Trophoblast cell (in vitro differentiated cells and primary cell): Measurements from ENCODE around the gene RAG1.

Experiments used
- DNase-seq, 2 donors: peaks; one replicate each; pipeline ENCODE4 v3.0.0-alpha.2; 2016
- H2AFZ ChIP-seq: 2 replicates; pipeline ENCODE4 v1.6.1; 2013; ENCODE audit warnings: low read length, moderate library complexity, mild to moderate bottlenecking; ENCODE audit not compliant: insufficient read depth, poor library complexity
- H2AK5ac ChIP-seq: 2 replicates; pipeline ENCODE4 v1.6.1; 2013; ENCODE audit warnings: mild to moderate bottlenecking, low read length
- H2BK120ac ChIP-seq: 2 replicates; pipeline ENCODE4 v1.6.1; 2013; ENCODE audit warnings: low read length, mild to moderate bottlenecking, moderate library complexity; ENCODE audit not compliant: insufficient read depth, poor library complexity
- H2BK12ac ChIP-seq: 2 replicates; pipeline ENCODE4 v1.6.1; 2013; ENCODE audit warnings: mild to moderate bottlenecking, low read length, moderate library complexity
- H2BK5ac ChIP-seq: 2 replicates; pipeline ENCODE4 v1.6.1; 2013; ENCODE audit warnings: low read length, low read depth, moderate library complexity, mild to moderate bottlenecking; ENCODE audit not compliant: poor library complexity
- H3K14ac ChIP-seq: 2 replicates; pipeline ENCODE4 v1.6.1; 2013; ENCODE audit warnings: mild to moderate bottlenecking, low read length
- H3K18ac ChIP-seq: 2 replicates; pipeline ENCODE4 v1.6.1; 2013; ENCODE audit warnings: mild to moderate bottlenecking, low read length
- H3K23ac ChIP-seq: 2 replicates; pipeline ENCODE4 v1.6.1; 2013; ENCODE audit warnings: low read length
- H3K27ac ChIP-seq: 2 replicates; pipeline ENCODE4 v1.5.1; 2013; ENCODE audit warnings: low read depth, mild to moderate bottlenecking, inconsistent platforms, low read length, moderate library complexity
- H3K27me3 ChIP-seq: 2 replicates; pipeline ENCODE4 v1.6.1; 2013; ENCODE audit warnings: inconsistent platforms, mild to moderate bottlenecking, low read length, moderate library complexity; ENCODE audit not compliant: insufficient read depth
- H3K36me3 ChIP-seq, 2 experiments: 1 replicate in 1 of 2; 2 replicates in 1 of 2; pipeline ENCODE4 v1.6.1; 2013; ENCODE audit warnings: low read length in 2 of 2, mild to moderate bottlenecking in 2 of 2, moderate library complexity in 1 of 2; ENCODE audit not compliant: insufficient read depth in 2 of 2, control insufficient read depth in 1 of 2
- H3K4ac ChIP-seq: 2 replicates; pipeline ENCODE4 v1.6.1; 2013; ENCODE audit warnings: low read depth, mild to moderate bottlenecking, low read length, moderate library complexity
- H3K4me1 ChIP-seq, 2 experiments: 1 replicate in 1 of 2; 2 replicates in 1 of 2; pipeline ENCODE4 v1.6.1; 2013; ENCODE audit warnings: low read length in 2 of 2, mild to moderate bottlenecking in 2 of 2, moderate library complexity in 1 of 2; ENCODE audit not compliant: insufficient read depth in 2 of 2, control insufficient read depth in 1 of 2
- H3K4me2 ChIP-seq: 2 replicates; pipeline ENCODE4 v1.6.1; 2013; ENCODE audit warnings: inconsistent platforms, mild to moderate bottlenecking, low read length, moderate library complexity
- H3K4me3 ChIP-seq: 2 replicates; pipeline ENCODE4 v1.5.1; 2013; ENCODE audit warnings: mild to moderate bottlenecking, low read depth, low read length, inconsistent platforms
- H3K79me1 ChIP-seq: one replicate; pipeline ENCODE4 v1.6.1; 2013; ENCODE audit warnings: low read length
- H3K79me2 ChIP-seq: 2 replicates; pipeline ENCODE4 v1.6.1; 2013; ENCODE audit warnings: low read length, mild to moderate bottlenecking; ENCODE audit not compliant: control insufficient read depth, insufficient read depth, poor library complexity
- H3K9ac ChIP-seq: 2 replicates; pipeline ENCODE4 v1.6.1; 2013; ENCODE audit warnings: mild to moderate bottlenecking, low read length
- H3K9me3 ChIP-seq: 2 replicates; pipeline ENCODE4 v1.6.1; 2013; ENCODE audit warnings: low read depth, mild to moderate bottlenecking, control low read depth, inconsistent platforms, low read length; ENCODE audit not compliant: insufficient read depth
- H4K12ac ChIP-seq: 2 replicates; pipeline ENCODE4 v1.6.1; 2013; ENCODE audit warnings: low read depth, mild to moderate bottlenecking, low read length, moderate library complexity
- H4K8ac ChIP-seq: 2 replicates; pipeline ENCODE4 v1.6.1; 2013; ENCODE audit warnings: low read depth, mild to moderate bottlenecking, low read length, moderate library complexity
- H4K91ac ChIP-seq: one replicate; pipeline ENCODE4 v1.6.1; 2013; ENCODE audit warnings: low read depth, mild to moderate bottlenecking, low read length, moderate library complexity
- whole genome bisulfite sequencing: extraction: QIAGEN DNeasy Blood & Tissue Kit; methylation state at CpG from one replicate; pipeline ENCODE4 v1.1.7; 2013; ENCODE audit warnings: missing lambda C conversion rate; ENCODE audit not compliant: insufficient read length, insufficient coverage; ENCODE audit errors: extremely low coverage; 5-methylcytosine and 5-hydroxymethylcytosine counted together

RAG1 gene

DNA sequence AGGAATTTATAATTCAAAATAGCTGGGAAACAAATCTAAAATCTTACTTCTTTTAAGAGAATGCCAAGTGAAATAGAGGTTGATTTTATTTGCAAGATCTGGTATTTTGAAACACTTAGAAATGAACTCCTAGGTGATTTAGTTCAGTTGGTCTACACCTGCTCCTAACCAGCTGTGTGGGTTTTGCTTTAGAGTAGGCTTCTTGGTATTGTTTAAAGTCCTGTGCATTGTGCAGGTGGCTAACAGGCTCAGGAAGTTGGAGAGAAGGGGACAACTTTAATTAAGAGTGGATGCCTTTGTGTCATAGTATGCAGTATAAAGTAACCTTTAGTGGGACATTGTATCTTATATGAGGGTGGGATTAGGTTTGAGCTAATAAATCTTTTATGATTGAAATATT, 34.3 kb downstream of the RAG1 start:
- H2BK5ac ChIP-seq, result no peak overlapping the region
- no peaks in the 10 kb centered on the region for H3K4me1 ChIP-seq
- no peak overlapping the region for H3K9ac ChIP-seq
- H3K4ac ChIP-seq, result no peak overlapping the region
- no peaks in the 10 kb centered on the region for H3K79me2 ChIP-seq
- H4K12ac ChIP-seq, result no peak overlapping the region
- no peak overlapping the region for H3K4me2 ChIP-seq
- no peaks in the 10 kb centered on the region for H3K79me1 ChIP-seq
- DNase-seq, result no peak
- no peak overlapping the region for H3K4me3 ChIP-seq
- no peaks in the 10 kb centered on the region for H3K36me3 ChIP-seq
- no peak overlapping the region for H2AFZ ChIP-seq
- H3K18ac ChIP-seq, result no peak overlapping the region
- no peak overlapping the region for H2BK12ac ChIP-seq
- no peak overlapping the region for H3K23ac ChIP-seq
- no peak overlapping the region for H3K14ac ChIP-seq
- no peak overlapping the region for H4K8ac ChIP-seq
- no peak overlapping the region for H2AK5ac ChIP-seq
- no peak overlapping the region for H2BK120ac ChIP-seq
- no peak overlapping the region for H4K91ac ChIP-seq
- no peaks in the 10 kb centered on the region for H3K27me3 ChIP-seq
- peaks cover 1% of the 10 kb centered on the region for H3K9me3 ChIP-seq
- no peak overlapping the region for H3K27ac ChIP-seq

DNA sequence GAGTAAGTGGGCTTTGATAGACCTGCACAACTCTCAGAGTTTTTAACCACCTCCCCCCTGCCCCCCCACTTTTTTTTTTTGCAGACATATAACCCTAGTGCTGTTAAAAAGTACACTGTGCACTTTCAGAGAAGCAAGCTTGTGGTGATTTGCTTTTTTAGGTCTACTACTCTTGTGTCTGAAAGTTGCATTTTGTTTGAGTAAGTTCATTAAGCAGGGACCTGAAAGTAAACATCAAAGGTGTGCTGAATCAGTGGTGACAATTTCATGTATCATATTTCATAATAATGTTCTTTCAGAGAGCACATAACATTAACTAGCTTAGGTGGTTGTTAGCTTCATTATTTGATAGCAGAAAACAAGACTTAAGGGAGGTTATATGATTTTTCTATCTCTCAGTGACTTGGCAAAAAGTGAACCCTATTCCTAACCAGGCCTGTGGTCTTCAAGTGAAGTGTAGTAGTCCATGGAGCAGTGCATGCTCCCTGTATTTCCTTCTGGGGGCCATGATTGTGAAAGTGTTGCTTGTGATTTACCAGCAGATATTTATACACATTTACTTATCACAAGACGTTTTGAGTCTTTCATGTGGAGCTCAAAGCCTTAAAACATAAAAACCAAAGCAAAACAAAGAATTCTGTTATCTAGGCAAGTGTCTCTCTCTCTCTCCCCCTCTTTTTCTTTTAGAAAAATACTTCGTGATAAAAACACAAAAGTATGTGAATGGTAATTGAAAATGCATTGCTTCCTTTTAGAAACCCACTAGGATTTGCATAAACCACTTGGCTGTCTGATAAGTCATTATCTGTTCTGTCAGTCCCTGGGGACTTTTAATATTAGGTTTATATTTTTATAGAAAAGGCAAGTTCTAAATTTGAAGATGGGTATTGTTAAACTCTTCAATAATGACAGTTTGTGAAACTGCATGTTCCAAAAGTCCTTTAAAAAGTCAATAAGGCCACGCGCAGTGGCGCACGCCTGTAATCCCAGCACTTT, 37.7 kb downstream of the RAG1 start:
- no peak overlapping the region for H3K4ac ChIP-seq
- no peaks in the 10 kb centered on the region for H3K9me3 ChIP-seq
- no peak overlapping the region for H4K8ac ChIP-seq
- no peak overlapping the region for H3K27ac ChIP-seq
- no peak overlapping the region for H2BK5ac ChIP-seq
- H2AK5ac ChIP-seq, result no peak overlapping the region
- H3K18ac ChIP-seq, result no peak overlapping the region
- H2BK120ac ChIP-seq, result no peak overlapping the region
- H3K4me2 ChIP-seq, result no peak overlapping the region
- H3K79me1 ChIP-seq, result no peaks in the 10 kb centered on the region
- no peak overlapping the region for H3K14ac ChIP-seq
- DNase-seq, result no peak
- H2AFZ ChIP-seq, result no peak overlapping the region
- no peak overlapping the region for H3K4me3 ChIP-seq
- no peak overlapping the region for H2BK12ac ChIP-seq
- no peak overlapping the region for H3K23ac ChIP-seq
- no peak overlapping the region for H4K91ac ChIP-seq
- H3K79me2 ChIP-seq, result no peaks in the 10 kb centered on the region
- H3K27me3 ChIP-seq, result no peaks in the 10 kb centered on the region
- H3K4me1 ChIP-seq, result no peaks in the 10 kb centered on the region
- no CpG with 5 or more reads among the region's 6 CpGs for WGBS
- H3K36me3 ChIP-seq, result no peaks in the 10 kb centered on the region
- H3K9ac ChIP-seq, result no peak overlapping the region
- no peak overlapping the region for H4K12ac ChIP-seq

DNA sequence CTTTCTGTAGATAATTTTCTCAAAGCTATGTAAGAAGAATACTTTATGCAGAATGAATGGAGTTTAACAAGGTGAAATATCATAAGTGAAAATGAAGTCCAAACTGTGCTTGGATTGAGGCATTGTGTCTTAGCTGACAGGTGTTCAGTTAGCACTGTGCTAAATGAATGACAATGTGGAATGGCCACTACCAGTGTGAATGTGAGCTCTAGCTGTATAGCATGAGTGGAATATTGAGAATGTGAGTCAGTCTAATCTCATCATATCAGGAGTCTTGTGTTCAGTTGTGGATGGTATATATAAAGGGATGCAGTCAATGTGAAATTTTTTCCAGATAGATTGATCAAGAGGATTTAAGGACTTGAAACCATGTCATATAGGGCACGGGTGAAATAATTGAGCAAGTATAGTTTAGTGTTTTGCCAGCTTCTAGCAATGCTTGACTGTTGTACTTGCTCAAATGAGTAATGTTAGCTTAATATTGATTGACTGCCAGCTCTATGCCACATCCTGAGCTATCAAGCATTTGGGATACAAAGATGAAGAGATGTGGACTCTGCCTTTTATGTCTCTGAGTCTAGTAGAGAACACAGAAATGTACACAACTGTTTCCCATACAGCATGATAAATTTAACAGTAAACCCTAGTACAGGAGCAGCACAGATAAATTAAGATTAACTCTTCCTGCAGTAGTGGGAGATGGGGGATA, 40.8 kb downstream of the RAG1 start:
- H3K18ac ChIP-seq, result no peak overlapping the region
- H3K9ac ChIP-seq, result no peak overlapping the region
- no peaks in the 10 kb centered on the region for H3K4me1 ChIP-seq
- no peak overlapping the region for H2BK12ac ChIP-seq
- H3K79me2 ChIP-seq, result no peaks in the 10 kb centered on the region
- DNase-seq, result no peak
- no peaks in the 10 kb centered on the region for H3K27me3 ChIP-seq
- H3K27ac ChIP-seq, result no peak overlapping the region
- no peaks in the 10 kb centered on the region for H3K79me1 ChIP-seq
- no peak overlapping the region for H3K14ac ChIP-seq
- H2BK120ac ChIP-seq, result no peak overlapping the region
- H4K12ac ChIP-seq, result no peak overlapping the region
- no peak overlapping the region for H2BK5ac ChIP-seq
- no peak overlapping the region for H3K23ac ChIP-seq
- H3K4ac ChIP-seq, result no peak overlapping the region
- H3K4me3 ChIP-seq, result no peak overlapping the region
- H4K8ac ChIP-seq, result no peak overlapping the region
- no peaks in the 10 kb centered on the region for H3K9me3 ChIP-seq
- H2AFZ ChIP-seq, result no peak overlapping the region
- WGBS, result no CpG with 5 or more reads among the region's 1 CpG
- no peak overlapping the region for H3K4me2 ChIP-seq
- H4K91ac ChIP-seq, result no peak overlapping the region
- no peak overlapping the region for H2AK5ac ChIP-seq
- no peaks in the 10 kb centered on the region for H3K36me3 ChIP-seq

DNA sequence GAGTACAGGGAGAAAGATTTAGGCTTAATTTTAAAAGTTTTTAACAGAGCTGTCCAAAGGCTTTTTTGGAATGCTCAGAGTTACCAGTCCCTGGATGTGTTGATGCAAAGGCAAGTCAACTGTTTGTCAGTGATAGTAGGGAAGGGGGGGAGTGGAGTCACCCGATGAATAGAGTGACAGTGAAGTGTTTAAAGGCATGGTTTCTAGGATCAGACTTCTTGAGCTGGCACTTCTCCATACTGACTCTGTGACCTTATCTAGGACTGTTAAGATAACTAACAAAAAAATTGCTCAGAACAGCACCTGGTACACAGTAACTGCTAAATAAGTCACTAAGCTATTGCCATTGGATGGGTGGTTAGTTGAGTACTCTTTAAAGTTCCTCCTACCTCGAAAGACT, 41.6 kb downstream of the RAG1 start:
- H2AFZ ChIP-seq, result no peak overlapping the region
- H4K8ac ChIP-seq, result no peak overlapping the region
- no peaks in the 10 kb centered on the region for H3K36me3 ChIP-seq
- no peak overlapping the region for H3K9ac ChIP-seq
- no peak overlapping the region for H2BK12ac ChIP-seq
- no peaks in the 10 kb centered on the region for H3K79me1 ChIP-seq
- no peak overlapping the region for H2BK120ac ChIP-seq
- H3K9me3 ChIP-seq, result no peaks in the 10 kb centered on the region
- no peak overlapping the region for H3K23ac ChIP-seq
- H3K27ac ChIP-seq, result no peak overlapping the region
- no peak overlapping the region for H3K14ac ChIP-seq
- H2BK5ac ChIP-seq, result no peak overlapping the region
- H3K4me3 ChIP-seq, result no peak overlapping the region
- H3K79me2 ChIP-seq, result no peaks in the 10 kb centered on the region
- no peak for DNase-seq
- H4K12ac ChIP-seq, result no peak overlapping the region
- no peak overlapping the region for H2AK5ac ChIP-seq
- no peak overlapping the region for H3K4me2 ChIP-seq
- no CpG with 5 or more reads among the region's 2 CpGs for WGBS
- no peak overlapping the region for H3K18ac ChIP-seq
- no peaks in the 10 kb centered on the region for H3K4me1 ChIP-seq
- no peak overlapping the region for H3K4ac ChIP-seq
- no peaks in the 10 kb centered on the region for H3K27me3 ChIP-seq
- H4K91ac ChIP-seq, result no peak overlapping the region
